H9 (cell line): ENCODE measurements around the gene PLCXD3. TPM values are rescaled to one million over a fixed set of nuclear protein-coding genes. Genes with fewer than 3 reads are reported as not detected.

Experiments used
- DNase-seq: peaks from one replicate; pipeline ENCODE4 v3.0.0-alpha.2; 2017
- H2AFZ ChIP-seq: one replicate; pipeline ENCODE4 v1.6.1; 2013; ENCODE audit warnings: mild to moderate bottlenecking, low read length, control low read depth, moderate library complexity
- H2AK5ac ChIP-seq: 2 replicates; pipeline ENCODE4 v1.6.1; 2013; ENCODE audit warnings: low read length, control low read depth, mixed read lengths; ENCODE audit not compliant: insufficient read length
- H2BK120ac ChIP-seq: one replicate; pipeline ENCODE4 v1.6.1; 2013; ENCODE audit warnings: low read depth, mild to moderate bottlenecking, low read length, control low read depth, inconsistent platforms; ENCODE audit not compliant: poor library complexity, severe bottlenecking
- H2BK12ac ChIP-seq: 2 replicates; pipeline ENCODE4 v1.6.1; 2013; ENCODE audit warnings: low read length, control low read depth, mixed read lengths, low read depth; ENCODE audit not compliant: insufficient read length
- H2BK15ac ChIP-seq: 2 replicates; pipeline ENCODE4 v1.6.1; 2013; ENCODE audit warnings: low read depth, low read length, control low read depth
- H2BK20ac ChIP-seq: one replicate; pipeline ENCODE4 v1.6.1; 2013; ENCODE audit warnings: low read depth, mild to moderate bottlenecking, low read length, control low read depth, inconsistent platforms; ENCODE audit not compliant: poor library complexity, severe bottlenecking
- H2BK5ac ChIP-seq: 2 replicates; pipeline ENCODE4 v1.6.1; 2013; ENCODE audit warnings: low read length, control low read depth, mixed read lengths; ENCODE audit not compliant: insufficient read length
- H3K14ac ChIP-seq: 2 replicates; pipeline ENCODE4 v1.6.1; 2013; ENCODE audit warnings: low read length, control low read depth; ENCODE audit not compliant: insufficient read depth
- H3K18ac ChIP-seq: 2 replicates; pipeline ENCODE4 v1.6.1; 2013; ENCODE audit warnings: low read depth, mild to moderate bottlenecking, mixed read lengths, low read length, control low read depth; ENCODE audit not compliant: insufficient read length
- H3K23ac ChIP-seq: 2 replicates; pipeline ENCODE4 v1.6.1; 2013; ENCODE audit warnings: low read length, control low read depth, mixed read lengths, low read depth; ENCODE audit not compliant: insufficient read length
- H3K23me2 ChIP-seq: 2 replicates; pipeline ENCODE4 v1.6.1; 2013; ENCODE audit warnings: low read depth, mild to moderate bottlenecking, mixed read lengths, low read length, control low read depth; ENCODE audit not compliant: insufficient read length, poor library complexity, severe bottlenecking
- H3K27ac ChIP-seq: 2 replicates; pipeline ENCODE4 v1.5.1; 2013; ENCODE audit warnings: low read length, control low read depth, mixed read lengths, low read depth; ENCODE audit not compliant: insufficient read length
- H3K27me3 ChIP-seq: 2 replicates; pipeline ENCODE4 v1.6.1; 2013; ENCODE audit warnings: low read length, control low read depth, inconsistent platforms; ENCODE audit not compliant: insufficient read depth
- H3K4ac ChIP-seq: 2 replicates; pipeline ENCODE4 v1.6.1; 2013; ENCODE audit warnings: low read depth, mild to moderate bottlenecking, control low read depth, inconsistent platforms, low read length, moderate library complexity
- H3K4me1 ChIP-seq: 2 replicates; pipeline ENCODE4 v1.6.1; 2013; ENCODE audit warnings: low read length, control low read depth, inconsistent platforms; ENCODE audit not compliant: insufficient read depth
- H3K4me2 ChIP-seq: 2 replicates; pipeline ENCODE4 v1.6.1; 2013; ENCODE audit warnings: low read length, control low read depth, mixed read lengths; ENCODE audit not compliant: insufficient read length, insufficient read depth
- H3K56ac ChIP-seq: 2 replicates; pipeline ENCODE4 v1.6.1; 2013; ENCODE audit warnings: low read depth, mild to moderate bottlenecking, mixed read lengths, low read length, control low read depth; ENCODE audit not compliant: insufficient read length
- H3K79me1 ChIP-seq: 2 replicates; pipeline ENCODE4 v1.6.1; 2013; ENCODE audit warnings: low read depth, mild to moderate bottlenecking, moderate library complexity, low read length, control low read depth, inconsistent platforms; ENCODE audit not compliant: insufficient read depth, poor library complexity, severe bottlenecking
- H3K79me2 ChIP-seq: 2 replicates; pipeline ENCODE4 v1.6.1; 2013; ENCODE audit warnings: low read length, control low read depth, inconsistent platforms; ENCODE audit not compliant: insufficient read depth
- H3K9ac ChIP-seq: 2 replicates; pipeline ENCODE4 v1.6.1; 2013; ENCODE audit warnings: low read length, control low read depth, mixed read lengths; ENCODE audit not compliant: insufficient read length; ENCODE audit errors: extremely low read depth
- H3K9me3 ChIP-seq: one replicate; pipeline ENCODE4 v1.6.1; 2013; ENCODE audit warnings: low read depth, low read length, inconsistent platforms; ENCODE audit not compliant: control insufficient read depth
- H3T11ph ChIP-seq: one replicate; pipeline ENCODE4 v1.6.1; 2013; ENCODE audit warnings: mild to moderate bottlenecking, low read length, control low read depth, inconsistent platforms
- H4K20me1 ChIP-seq: one replicate; pipeline ENCODE4 v1.6.1; 2013; ENCODE audit not compliant: control insufficient read depth, insufficient read length, insufficient read depth
- H4K5ac ChIP-seq: 2 replicates; pipeline ENCODE4 v1.6.1; 2013; ENCODE audit warnings: low read depth, mild to moderate bottlenecking, mixed read lengths, low read length, control low read depth; ENCODE audit not compliant: insufficient read length
- H4K8ac ChIP-seq: replicated peaks from 2 replicates; pipeline ENCODE4 v1.6.1; 2013; ENCODE audit warnings: low read length, control low read depth, mixed read lengths, low read depth; ENCODE audit not compliant: insufficient read length
- H4K91ac ChIP-seq: 2 replicates; pipeline ENCODE4 v1.6.1; 2013; ENCODE audit warnings: low read depth, mild to moderate bottlenecking, moderate library complexity, mixed read lengths, low read length, control low read depth; ENCODE audit not compliant: insufficient read length
- H3K27ac Mint-ChIP-seq, 3 experiments: 2 replicates in 2 of 3; 3 replicates in 1 of 3; pipeline ENCODE4 v1.8.0; 2020 to 2021; ENCODE audit warnings: mixed read lengths in 3 of 3, mild to moderate bottlenecking in 1 of 3, moderate library complexity in 1 of 3
- H3K27me3 Mint-ChIP-seq: 2 replicates; pipeline ENCODE4 v1.8.0; 2021; ENCODE audit warnings: low read depth, mild to moderate bottlenecking, moderate library complexity, mixed read lengths
- H3K36me3 Mint-ChIP-seq, 3 experiments: 2 replicates in 2 of 3; 3 replicates in 1 of 3; pipeline ENCODE4 v1.8.0; 2020 to 2021; ENCODE audit warnings: low read depth in 3 of 3, mixed read lengths in 3 of 3; ENCODE audit not compliant: insufficient read depth in 1 of 3
- H3K4me1 Mint-ChIP-seq, 2 experiments: 2 replicates each; pipeline ENCODE4 v1.8.0; 2020; ENCODE audit warnings: mixed read lengths in 2 of 2
- H3K4me3 Mint-ChIP-seq, 2 experiments: 2 replicates in 1 of 2; 3 replicates in 1 of 2; pipeline ENCODE4 v1.8.0; 2020 to 2021; ENCODE audit warnings: mild to moderate bottlenecking in 2 of 2, mixed read lengths in 2 of 2, moderate library complexity in 1 of 2
- H3K9me3 Mint-ChIP-seq, 2 experiments: 2 replicates in 1 of 2; 3 replicates in 1 of 2; pipeline ENCODE4 v1.8.0; 2020; ENCODE audit warnings: mild to moderate bottlenecking in 2 of 2, mixed read lengths in 2 of 2, moderate library complexity in 1 of 2
- WGBS: extraction: QIAGEN DNeasy Blood & Tissue Kit; methylation state at CpG from one replicate; pipeline ENCODE4 v1.1.7; 2013; ENCODE audit warnings: missing lambda C conversion rate, low lambda C conversion rate, mixed read lengths; ENCODE audit not compliant: insufficient read length; ENCODE audit errors: extremely low coverage; 5-methylcytosine and 5-hydroxymethylcytosine counted together
- total RNA-seq: library from RNA; stranded (reverse); gene quantifications from 2 replicates; pipeline ENCODE4 v1.2.1, GENCODE V29; 2021
- TF ChIP-seq, protein P1 (sequence below): fragments of 200-600 bp; sonication (generic); conservative IDR thresholded peaks from 3 replicates; pipeline ENCODE4 v1.8.0; 2021; ENCODE audit warnings: antibody characterized with exemption, mild to moderate bottlenecking

Gene PLCXD3
- total RNA-seq, 1 experiment from 2014 or later = not detected

DNA sequence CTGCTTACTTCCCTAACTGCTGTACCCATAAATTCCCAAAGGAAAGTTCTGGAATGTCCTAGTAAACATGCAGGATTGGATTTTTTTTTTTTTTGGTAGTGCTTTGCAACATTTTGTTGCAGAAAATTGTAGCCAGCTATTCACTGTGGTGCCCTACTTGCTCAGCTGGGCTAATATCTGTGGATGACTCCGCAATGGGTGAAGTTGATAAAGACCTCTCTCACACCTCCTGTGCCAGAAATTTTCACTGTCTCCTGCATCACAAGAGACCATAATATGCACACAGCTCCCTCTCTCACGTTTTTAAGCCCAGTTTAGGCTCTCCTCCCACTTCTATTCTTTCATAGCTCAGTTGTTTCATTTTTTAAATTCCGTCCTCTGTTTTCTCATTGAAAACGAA lies 160.6 kb downstream of the PLCXD3 start:
- H3K18ac ChIP-seq = no peak overlapping the region
- Mint-ChIP-seq H3K27ac (no peak overlapping the region), H3K27me3 (no peaks in the 10 kb centered on the region; the same call in 1 of the 2 replicates), H3K36me3 (no peaks in the 10 kb centered on the region), H3K4me1 (no peaks in the 10 kb centered on the region), H3K4me3 (no peak overlapping the region), H3K9me3 (no peaks in the 10 kb centered on the region; a peak in 2 of 5 replicates)
- no peaks in the 10 kb centered on the region for H3K23me2 ChIP-seq
- H2BK120ac ChIP-seq = no peak overlapping the region
- no CpG with 5 or more reads among the region's 4 CpGs for WGBS
- no peak overlapping the region for H2BK12ac ChIP-seq
- H3K9me3 ChIP-seq = no peaks in the 10 kb centered on the region
- H2BK20ac ChIP-seq = no peak overlapping the region
- H3K56ac ChIP-seq = no peak overlapping the region
- no peak overlapping the region for H3K4ac ChIP-seq
- DNase-seq = no peak
- H4K91ac ChIP-seq = no peak overlapping the region
- H3K4me1 ChIP-seq = no peaks in the 10 kb centered on the region
- no peak overlapping the region for H2BK15ac ChIP-seq
- H2AK5ac ChIP-seq = no peak overlapping the region
- no peak overlapping the region for H3K14ac ChIP-seq
- no peak overlapping the region for H3K27ac ChIP-seq
- no peaks in the 10 kb centered on the region for H3K79me1 ChIP-seq
- H3K79me2 ChIP-seq = no peaks in the 10 kb centered on the region
- no peak overlapping the region for H4K8ac ChIP-seq
- no peak overlapping the region for H4K5ac ChIP-seq
- TF ChIP-seq, protein P1, sequence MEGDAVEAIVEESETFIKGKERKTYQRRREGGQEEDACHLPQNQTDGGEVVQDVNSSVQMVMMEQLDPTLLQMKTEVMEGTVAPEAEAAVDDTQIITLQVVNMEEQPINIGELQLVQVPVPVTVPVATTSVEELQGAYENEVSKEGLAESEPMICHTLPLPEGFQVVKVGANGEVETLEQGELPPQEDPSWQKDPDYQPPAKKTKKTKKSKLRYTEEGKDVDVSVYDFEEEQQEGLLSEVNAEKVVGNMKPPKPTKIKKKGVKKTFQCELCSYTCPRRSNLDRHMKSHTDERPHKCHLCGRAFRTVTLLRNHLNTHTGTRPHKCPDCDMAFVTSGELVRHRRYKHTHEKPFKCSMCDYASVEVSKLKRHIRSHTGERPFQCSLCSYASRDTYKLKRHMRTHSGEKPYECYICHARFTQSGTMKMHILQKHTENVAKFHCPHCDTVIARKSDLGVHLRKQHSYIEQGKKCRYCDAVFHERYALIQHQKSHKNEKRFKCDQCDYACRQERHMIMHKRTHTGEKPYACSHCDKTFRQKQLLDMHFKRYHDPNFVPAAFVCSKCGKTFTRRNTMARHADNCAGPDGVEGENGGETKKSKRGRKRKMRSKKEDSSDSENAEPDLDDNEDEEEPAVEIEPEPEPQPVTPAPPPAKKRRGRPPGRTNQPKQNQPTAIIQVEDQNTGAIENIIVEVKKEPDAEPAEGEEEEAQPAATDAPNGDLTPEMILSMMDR = no peak
- H2AFZ ChIP-seq = no peak overlapping the region
- no peak overlapping the region for H3K9ac ChIP-seq
- H3K4me2 ChIP-seq = no peak overlapping the region
- no peak overlapping the region for H3T11ph ChIP-seq
- H3K27me3 ChIP-seq = no peaks in the 10 kb centered on the region
- no peak overlapping the region for H3K23ac ChIP-seq
- no peak overlapping the region for H2BK5ac ChIP-seq
- H4K20me1 ChIP-seq = no peaks in the 10 kb centered on the region
